Fibroblast of skin of right biceps (primary cell): ENCODE data around the gene PACC1.
"Not testable (repeated sequence)": the region's sequence is repeated elsewhere in the genome, so short reads cannot be mapped to it uniquely, and the experiment has no call there.

Source experiments
- DNase-seq: peaks from one replicate; pipeline ENCODE4 v3.0.0-alpha.2; 2013

The PACC1 gene

DNA sequence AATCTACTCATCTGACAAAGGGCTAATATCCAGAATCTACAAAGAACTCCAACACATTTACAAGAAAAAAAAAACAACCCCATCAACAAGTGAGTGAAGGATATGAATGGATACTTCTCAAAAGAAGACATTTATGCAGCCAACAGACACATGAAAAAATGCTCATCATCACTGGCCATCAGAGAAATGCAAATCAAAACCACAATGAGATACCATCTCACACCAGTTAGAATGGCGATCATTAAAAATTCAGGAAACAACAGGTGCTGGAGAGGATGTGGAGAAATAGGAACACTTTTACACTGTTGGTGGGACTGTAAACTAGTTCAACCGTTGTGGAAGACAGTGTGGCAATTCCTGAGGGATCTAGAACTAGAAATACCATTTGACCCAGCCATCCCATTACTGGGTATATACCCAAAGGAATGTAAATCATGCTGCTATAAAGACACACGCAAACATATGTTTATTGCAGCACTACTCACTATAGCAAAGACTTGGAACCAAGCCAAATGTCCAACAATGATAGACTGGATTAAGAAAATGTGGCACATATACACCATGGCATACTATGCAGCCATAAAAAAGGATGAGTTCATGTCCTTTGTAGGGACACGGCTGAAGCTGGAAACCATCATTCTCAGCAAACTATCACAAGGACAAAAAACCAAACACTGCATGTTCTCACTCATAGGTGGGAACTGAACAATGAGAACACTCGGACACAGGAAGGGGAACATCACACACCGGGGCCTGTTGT lies 18.8 kb downstream of the PACC1 start:
- DNase-seq: not testable (repeated sequence)

DNA sequence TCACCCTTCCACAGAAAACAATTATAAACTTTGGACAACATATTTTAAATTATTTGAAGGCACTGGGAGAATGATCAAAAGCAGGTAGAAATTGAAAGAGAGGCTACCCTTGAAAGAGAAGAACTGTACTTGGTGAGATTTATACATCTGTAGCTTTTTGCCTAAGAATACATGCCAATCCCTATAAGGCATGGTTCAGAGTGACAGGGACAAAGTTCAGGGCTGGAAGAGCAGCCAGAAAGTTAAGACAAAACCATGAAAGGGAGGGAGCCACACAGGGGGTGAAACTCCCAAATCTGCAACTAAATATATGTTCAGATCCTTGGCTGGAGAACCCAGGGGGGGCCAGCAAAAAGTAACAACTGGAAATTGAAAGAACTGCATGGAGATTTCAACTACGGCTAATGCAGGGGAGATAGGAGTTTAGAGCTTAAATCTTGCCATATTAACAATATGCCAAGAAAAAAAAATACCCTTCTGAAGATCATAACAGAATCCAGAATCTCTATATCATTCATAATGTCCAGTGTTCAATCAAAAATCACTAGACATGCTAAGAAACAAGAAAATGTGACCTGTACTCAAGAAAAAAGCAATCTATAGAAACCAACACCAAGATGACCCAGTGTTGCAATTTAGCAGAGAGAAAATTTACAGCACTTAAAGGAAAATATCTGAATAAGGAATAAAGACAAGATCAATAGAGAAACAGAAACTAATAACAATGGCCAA lies 25.5 kb downstream of the PACC1 start:
- no peak for DNase-seq

DNA sequence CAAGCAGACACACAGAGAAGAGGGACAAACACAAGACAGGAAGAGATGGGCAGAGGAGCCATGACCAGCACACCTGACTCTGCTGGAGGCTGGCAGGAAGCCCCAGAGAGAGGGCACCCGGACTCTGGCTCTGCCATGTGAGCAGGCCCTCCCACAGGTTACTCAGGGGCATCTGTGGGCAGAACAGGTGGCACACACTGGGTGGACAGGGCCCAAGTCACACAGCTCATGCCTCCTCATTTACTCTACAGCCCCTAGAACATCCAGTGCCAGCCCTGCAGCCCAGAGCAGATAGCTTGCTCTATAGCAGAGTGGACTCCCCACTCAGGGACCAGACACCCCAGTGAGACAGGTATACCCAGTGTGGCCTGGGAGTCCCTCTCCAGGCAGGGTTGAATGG lies 28.7 kb downstream of the PACC1 start:
- DNase-seq: no peak

DNA sequence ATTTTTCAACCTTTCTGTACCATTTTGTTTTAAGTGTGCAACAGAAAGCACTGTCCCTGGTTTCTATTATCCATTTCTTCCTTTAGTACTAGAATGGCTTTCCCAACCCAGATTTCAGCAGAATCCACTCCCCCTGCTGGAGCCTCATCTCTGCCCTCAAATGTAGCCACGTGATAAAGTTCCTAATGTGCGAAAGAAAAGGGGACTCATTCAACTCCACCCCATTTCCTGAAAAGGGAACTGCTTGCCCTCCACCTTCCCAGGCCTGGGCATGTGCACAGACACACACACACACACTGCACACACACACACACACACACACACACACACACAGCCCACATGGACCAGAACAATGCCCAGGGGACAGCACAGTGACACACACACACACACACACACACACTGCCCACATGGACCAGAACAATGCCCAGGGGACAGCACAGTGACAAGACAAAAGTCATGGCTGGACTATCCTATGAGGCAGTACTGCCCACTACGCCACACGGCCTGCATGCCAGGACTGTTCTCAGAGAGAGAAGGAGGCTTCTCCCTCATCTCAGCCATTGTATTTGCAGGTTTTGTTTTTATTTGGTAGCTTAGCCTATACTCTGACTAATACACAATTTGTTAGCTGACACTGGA lies 33.2 kb downstream of the PACC1 start:
- DNase-seq: no peak

DNA sequence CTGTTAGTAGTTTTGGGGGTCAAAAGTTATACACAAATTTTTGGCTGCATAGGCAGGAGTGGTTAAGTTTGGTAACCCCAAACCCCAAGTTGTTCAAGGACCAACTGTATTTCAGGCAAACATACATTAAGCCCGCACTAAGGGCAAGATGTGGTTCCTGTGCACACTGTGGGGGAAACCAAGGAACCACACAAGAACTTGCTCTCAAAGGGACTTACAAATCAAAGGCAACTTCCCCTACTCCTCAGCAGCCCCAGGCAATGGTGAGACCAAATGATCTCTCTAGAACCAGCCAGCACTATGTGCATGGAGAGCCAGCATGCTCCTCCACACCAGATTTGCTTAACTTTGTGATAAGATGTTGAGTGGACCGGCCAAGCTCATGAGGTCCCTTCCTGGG lies 35.3 kb downstream of the PACC1 start:
- no peak for DNase-seq

DNA sequence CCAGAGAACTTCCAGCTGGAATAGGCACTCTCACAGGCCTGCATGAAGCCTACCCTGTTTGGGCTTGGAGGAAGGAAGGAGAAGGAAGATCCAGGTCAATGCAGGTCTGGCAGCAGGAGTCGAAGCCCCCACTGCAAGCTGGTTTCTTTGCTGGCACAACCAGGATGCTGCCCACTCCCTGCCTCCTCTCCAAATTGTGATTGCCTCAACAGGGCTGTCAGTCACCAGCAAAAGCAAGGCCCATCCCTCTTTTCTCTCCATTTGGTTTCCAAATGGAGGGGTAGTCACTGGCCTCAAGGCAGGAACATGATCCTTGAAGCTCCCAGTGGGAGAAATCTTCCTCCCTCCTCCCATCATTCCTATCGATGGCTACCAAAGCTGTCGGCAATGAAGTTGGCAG lies 37.0 kb downstream of the PACC1 start:
- no peak for DNase-seq

DNA sequence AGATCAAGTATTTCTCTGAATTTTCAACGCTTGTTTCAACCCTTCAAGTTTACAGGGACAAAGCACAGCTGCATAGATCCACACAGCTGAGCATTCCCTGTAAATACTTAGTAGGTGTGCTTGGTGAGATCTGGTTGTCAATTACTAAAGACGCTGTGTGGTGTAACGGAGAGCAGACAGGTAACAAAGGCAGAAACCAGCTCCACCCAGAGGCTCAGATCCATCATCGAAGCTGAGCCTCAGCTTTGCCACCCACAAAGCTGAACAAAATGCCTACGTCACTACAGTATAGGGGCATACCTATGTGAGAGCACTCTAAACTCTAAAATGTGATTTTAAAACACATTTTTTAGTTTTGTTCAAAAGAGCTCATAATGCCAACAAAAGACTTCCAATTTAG lies 38.7 kb downstream of the PACC1 start:
- no peak for DNase-seq

DNA sequence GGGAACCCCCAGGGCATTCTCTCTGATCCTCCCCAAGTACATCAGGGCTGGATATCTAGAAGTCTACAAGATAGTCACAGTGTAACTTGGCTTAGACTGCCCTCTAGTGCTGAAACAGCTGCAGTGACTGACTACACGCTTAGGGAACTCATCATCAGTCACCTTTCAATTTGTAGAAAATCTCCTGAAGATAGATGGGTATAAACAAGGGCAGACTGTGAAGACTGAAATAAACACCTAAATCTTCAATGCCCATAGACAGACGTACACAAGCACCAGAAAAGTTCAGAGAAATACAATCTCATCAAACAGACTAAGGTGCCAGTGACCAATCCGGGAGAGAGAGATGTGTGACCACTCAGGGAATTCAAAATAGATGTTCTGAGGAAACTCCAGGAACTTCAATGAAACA lies 46.6 kb downstream of the PACC1 start:
- peak; percentile 70 for DNase-seq

DNA sequence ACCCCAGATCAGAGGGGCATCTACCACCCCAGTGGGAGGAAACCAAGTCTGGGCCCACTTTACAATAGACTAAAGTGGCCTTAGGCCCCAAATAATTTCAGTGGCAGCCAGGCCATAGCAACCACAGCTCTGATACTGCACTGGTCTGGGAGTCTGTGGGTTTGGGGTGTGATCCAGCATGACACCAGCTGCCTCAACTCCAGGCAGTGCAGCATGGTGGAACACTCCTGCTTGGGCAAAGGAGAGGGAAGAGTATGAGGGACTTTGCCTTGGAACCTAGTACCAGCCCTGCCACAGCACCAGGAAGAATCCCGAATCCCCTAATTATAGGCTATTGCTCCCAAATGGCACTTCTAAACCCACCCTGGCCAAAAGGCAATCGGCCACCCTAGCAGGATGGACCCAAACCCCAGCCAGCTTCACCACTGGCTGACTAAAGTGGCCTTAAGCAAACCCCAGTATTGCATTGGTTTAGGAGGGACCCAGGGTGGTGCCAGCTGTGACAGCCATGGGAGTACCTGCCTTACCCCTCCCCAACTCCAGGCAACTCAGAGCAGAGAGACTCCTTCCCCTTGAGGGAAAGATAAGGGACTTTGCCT lies 47.1 kb downstream of the PACC1 start:
- DNase-seq: no peak

DNA sequence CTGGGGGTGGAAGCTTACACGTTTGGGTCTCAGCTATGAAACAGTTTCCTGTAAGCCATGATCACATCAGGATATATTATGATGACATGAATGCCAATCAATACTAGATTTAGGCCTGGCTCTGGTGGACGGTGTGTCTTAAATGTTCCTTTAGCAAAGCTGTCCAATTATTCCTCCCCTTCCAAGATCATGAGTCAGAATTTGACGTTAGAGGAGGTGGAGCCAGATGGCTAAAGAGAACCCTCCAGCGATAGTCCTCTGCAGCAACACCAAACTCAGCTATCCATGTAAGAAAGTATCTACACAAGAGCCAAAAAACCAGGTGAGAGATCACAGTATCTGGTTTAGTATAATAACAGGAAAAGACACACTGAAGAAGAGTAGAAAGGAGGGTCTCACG lies 47.8 kb downstream of the PACC1 start:
- DNase-seq: peak; percentile 16

DNA sequence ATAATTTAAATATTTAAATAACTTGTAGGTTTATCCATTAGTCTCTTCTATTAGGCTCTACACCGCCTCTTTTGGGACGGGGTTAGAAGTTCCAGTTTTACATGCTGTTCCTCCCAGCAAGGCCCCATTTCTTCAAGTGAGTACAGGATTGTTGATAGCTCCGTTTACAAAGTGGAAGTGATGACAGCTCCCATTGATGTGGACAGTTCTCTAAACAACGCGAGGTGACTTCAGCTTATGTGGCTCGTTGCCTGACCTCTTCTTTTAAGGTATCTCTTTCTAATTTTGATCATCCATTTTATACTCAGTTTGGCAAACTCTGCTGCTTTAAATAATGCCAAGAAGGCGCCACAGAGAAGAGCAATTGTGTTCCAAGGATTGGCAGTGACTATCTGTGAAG lies 49.7 kb downstream of the PACC1 start:
- DNase-seq: no peak

DNA sequence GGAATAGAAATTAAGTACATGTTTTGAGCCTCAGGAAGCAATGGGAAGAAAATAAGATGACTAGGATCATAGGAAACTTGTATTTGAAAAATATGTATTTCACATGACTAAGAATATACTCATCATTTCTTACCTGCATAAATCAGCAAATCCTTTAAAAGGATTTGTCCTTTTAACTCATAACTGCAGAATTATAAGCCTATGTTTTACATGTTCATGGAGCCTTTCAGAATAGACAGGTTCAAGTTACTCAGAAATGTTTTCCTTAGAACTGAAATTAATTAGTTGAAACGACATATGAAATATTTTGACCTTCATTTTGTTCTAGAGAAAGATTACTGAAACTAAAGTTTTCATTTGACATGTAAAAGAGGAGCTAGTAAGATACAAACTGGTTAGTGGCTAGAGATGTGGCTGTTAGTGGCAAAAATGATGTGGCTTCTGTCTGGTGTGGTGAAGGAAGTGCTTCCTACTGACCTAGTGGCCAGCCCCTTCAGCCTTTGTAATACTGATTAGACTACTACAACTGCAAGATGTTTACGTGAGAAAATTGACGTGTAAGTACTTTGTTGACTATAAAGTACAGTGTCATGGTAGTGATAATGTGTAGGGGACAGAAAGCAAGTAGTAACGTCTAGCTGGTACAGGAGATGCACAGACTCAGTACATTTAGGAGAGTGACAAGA lies 54.7 kb downstream of the PACC1 start:
- DNase-seq: no peak

DNA sequence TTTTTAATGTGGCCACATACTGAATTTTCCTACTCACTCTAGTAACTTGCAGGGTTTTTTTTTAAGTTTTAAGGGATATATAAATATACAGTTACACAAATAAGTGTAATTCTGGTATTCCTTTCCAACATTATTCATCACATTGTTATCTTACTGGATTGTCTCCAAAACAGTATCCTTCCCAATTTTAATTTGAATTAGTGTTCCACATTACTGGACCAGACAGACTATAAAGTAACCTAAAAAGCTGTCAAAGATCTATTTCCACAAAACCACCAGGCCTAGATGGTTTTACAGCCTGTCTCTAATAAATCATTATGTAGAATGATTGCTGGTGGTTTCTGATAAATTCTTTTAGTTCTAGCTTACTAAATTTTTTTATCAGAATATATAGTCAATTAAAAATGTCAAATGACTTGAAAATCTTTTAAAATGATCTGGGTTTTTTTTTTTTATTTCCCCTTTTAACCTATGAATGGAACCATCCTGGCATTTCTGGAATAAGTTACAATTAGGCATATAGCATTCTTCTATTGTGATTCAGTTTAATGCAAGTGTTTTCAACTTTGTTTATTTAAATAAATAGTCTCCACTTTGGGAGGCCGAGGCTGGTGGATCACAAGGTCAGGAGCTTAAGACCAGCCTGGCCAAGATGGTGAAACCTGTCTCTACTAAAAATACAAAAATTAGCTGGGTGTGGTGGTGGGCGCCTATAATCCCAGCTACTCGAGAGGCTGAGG lies 59.3 kb downstream of the PACC1 start:
- DNase-seq: peak; percentile 65

DNA sequence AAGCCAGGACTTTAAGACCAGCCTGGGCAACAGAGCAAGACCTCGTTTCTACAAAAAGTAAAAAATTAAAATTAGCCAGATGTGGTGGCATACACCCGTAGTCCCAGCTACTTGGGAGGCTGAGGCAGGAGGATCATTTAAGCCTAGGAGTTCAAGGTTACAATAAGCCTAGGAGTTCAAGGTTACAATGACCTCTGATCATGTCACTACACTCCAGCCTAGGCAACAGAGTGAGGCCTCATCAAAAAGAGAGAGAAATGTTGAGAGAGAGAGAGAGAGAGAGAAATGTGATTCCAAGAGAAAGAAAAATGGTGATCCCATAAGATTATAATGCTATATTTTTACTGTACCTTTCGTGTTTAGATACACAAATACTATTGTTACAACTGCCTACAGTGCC lies 60.2 kb downstream of the PACC1 start:
- no peak for DNase-seq

DNA sequence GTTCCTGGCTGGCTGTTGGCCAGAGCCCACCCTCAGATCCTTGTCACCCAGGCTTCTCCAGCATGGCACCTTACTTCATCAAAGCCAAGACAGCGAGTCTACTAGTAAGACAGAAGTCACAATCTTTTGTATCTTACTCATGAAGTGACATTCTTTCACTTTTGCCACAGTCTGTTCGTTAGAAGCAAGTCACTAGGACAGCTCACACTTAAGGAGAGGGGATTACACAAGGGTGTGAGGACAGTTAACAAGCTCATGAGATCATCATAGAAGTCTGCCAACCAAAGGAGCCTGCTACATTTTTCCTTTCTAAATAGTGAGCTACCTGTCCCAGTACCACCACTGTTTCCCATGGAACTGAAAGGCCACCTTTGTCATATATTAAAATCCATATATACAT lies 61.5 kb downstream of the PACC1 start:
- peak; percentile 16 for DNase-seq

DNA sequence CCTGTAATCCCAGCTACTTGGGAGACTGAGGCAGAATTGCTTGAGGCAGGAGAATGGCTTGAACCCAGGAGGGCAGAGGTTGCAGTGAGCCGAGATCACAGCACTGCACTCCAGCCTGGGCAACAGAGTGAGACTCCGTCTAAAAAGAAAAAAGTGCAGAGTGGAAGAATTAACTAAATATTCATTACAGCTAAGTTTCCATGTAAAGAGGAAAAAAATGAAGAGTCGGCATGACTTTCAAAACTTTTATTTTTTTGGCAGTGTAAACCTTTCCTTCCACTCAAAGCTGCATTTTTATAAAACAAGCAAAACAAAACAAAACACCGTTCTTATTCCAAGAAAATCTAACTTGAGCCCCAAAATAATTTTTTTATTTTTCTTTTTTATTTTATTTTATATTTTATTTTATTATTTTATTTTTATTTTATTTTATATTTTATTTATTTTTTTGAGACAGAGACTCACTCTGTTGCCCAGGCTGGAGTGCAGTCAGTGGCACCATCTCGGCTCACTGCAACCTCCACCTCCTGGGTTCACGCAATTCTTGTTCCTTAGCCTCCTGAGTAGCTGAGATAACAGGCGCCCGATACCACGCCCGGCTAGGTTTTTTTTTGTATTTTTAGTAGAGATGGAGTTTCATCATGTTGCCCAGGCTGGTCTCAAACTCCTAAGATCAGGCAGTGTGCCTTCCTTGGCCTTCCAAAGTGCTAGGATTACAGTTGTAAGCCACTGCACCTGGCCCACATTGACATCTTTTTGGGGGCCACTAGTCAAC lies 62.9 kb downstream of the PACC1 start:
- DNase-seq: no peak

DNA sequence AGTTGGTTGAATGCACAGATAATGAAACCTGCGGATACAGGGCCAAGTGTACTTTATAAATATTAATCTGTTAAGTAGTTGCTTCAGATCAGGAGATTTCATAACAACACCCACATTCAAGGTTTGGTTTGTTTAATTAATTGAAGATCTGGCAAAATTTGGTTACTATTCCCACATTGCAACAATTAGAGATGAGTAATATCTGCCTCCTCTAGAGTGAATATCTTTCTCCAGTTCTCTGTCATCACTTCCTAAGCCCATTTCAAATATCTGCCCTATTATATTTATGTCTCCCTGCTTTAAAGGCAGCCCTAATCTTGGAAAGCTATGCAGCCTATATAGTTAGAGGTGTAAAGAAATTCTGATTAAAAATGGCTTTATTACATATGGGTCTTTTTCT lies 68.1 kb downstream of the PACC1 start:
- DNase-seq: peak; percentile 15

DNA sequence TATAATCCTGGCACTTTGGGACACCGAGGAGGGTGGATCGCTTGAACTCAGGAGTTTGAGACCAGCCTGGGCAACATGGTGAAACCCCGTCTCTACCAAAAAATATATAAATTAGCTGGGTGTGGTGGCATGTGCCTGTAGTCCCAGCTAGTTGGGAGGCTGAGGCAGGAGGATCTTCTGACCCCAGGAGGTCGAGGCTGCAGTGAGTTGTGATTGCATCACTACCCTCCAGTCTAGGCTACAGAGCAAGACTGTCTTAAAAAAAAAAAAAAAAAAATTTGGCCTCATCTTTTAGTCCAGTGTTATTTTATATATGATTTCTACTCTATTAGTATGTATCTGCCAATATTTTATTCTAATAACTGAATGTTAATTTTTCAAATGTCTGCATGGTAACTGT lies 69.8 kb downstream of the PACC1 start:
- no peak for DNase-seq

DNA sequence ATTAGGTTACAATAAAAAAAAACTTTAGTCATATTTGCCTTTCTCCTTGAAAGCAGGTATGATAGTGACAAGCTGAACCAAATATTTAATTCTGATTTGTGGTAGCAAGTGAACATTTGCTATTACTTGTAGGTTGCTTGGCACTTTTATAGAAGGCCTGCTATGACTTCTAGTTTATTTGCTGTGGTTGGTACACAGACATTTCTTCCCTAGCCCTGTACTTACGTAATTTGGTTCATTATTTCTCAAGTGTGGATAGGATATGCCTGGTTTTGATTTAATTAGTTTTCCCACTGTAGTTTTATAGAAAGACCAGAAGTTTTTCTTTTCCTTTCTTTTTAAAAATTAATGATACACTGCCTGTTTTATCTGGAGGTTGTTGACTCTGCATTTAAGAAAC lies 73.6 kb downstream of the PACC1 start:
- no peak for DNase-seq

DNA sequence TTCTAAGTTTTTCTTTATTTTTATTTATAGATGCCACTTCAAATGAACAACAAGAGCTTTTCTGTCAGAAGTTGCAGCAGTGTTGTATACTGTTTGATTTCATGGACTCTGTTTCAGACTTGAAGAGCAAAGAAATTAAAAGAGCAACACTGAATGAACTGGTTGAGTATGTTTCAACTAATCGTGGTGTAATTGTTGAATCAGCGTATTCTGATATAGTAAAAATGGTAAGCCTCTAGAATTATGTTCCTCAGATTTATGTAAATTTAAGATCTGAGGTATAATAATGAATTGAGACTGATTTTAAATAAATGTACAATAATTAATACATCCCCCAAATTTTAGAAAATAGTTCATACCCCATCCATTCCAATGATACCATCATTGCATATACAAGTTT lies 85.6 kb downstream of the PACC1 start:
- no peak for DNase-seq

DNA sequence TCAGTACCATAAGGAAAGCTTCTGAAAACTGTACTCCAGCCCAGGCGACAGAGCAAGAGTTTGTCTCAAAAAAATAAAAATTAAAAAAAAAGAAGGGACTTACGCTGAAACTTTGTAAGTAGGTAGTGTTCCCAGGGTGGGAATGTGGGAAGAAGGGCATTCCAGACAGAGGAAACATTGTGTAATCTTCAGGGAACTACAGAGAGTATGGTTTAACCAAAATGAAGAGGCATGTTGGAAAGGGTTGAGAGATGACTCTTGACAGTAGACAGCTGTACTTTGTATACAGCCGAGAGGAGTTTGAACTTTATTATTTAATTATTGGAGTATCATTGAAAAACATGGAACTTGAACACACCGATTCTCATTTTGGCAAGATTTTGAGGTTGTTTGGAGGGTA lies 86.4 kb downstream of the PACC1 start:
- DNase-seq: peak; percentile 19

DNA sequence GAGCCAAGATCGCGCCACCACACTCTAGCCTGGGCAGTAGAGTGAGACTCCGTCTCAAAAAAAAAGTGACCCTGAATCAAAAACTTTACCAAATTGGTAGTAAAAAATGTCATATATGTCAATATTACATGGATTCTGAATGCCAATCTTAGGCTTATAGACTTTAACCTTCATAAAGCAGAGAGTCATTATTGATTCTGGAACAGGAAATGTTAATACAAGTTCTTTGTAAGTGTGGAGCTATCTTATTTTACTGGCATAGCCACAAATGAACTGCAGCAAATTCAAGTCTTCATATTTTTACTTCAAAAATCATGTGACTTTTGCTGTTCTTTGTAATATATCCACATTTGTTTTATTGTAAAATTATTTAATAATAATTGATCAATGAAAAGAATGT lies 88.1 kb downstream of the PACC1 start:
- no peak for DNase-seq
